Activated CD4-positive, alpha-beta memory T cell treated with anti-CD3 and anti-CD28 coated beads, Interleukin-2, amount 10 ng/mL, durations not matched to agents 7 days and 5 days (primary cell): ENCODE measurements around the gene THSD7B. TPM values are rescaled to one million over a fixed set of nuclear protein-coding genes. Genes with fewer than 3 reads are reported as not detected.
"Not testable (repeated sequence)": the region's sequence is repeated elsewhere in the genome, so short reads cannot be mapped to it uniquely, and the experiment has no call there.

Source experiments
- CTCF ChIA-PET: fragments of 350-600 bp; sonication (Branson Sonifier 250); formaldehyde crosslinking; loops from one replicate; lab custom pipeline; 2021; ENCODE audit warnings: antibody characterized with exemption, inconsistent platforms; lab: Charles Lee
- POLR2A ChIA-PET: fragments of 350-600 bp; sonication (Branson Sonifier 250); formaldehyde crosslinking; loops from one replicate; lab custom pipeline; 2021; ENCODE audit warnings: antibody characterized with exemption; lab: Charles Lee
- DNase-seq: peaks from one replicate; pipeline ENCODE4 v3.0.0-alpha.2; 2020
- H3K27ac Mint-ChIP-seq: one replicate; pipeline ENCODE4 v1.8.0; 2021; ENCODE audit warnings: mild to moderate bottlenecking, mixed read lengths
- H3K27me3 Mint-ChIP-seq: one replicate; pipeline ENCODE4 v1.8.0; 2021; ENCODE audit warnings: mixed read lengths
- H3K36me3 Mint-ChIP-seq: one replicate; pipeline ENCODE4 v1.8.0; 2021; ENCODE audit warnings: low read depth, mixed read lengths
- H3K4me1 Mint-ChIP-seq: one replicate; pipeline ENCODE4 v1.8.0; 2021; ENCODE audit warnings: mixed read lengths
- H3K4me3 Mint-ChIP-seq: one replicate; pipeline ENCODE4 v1.8.0; 2021; ENCODE audit warnings: mild to moderate bottlenecking, mixed read lengths
- H3K9me3 Mint-ChIP-seq: one replicate; pipeline ENCODE4 v1.8.0; 2021; ENCODE audit warnings: mixed read lengths
- total RNA-seq, 2 experiments: library from RNA; stranded (reverse); gene quantifications; one replicate each; pipeline ENCODE4 v1.2.3, GENCODE V29; 2021

THSD7B gene
- total RNA-seq, 2 experiments from 2014 or later: not detected

DNA sequence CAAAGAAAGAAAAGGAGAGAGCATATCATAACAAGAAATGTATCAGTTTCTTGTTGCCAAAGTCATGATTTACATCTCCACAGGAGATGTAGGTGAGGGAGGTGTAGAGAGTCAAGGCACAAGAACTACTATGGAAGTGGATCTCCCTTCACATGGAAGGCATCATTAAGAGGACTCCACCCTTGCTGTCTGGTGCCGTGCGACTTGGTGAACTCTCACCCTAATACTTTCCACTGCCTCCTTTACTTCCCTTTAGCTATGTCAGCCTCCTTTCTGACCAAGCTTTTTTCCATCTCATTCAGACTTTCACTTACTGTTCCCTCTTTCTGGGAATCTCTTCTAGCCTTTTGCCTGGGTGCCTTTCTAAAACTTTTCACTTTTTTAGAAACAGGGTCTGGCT, 490.0 kb downstream of the THSD7B start:
- DNase-seq: no peak
- no peak overlapping the region for H3K27ac Mint-ChIP-seq
- no peak overlapping the region for H3K4me3 Mint-ChIP-seq
- POLR2A ChIA-PET: no interaction called here
- H3K27me3 Mint-ChIP-seq: no peaks in the 10 kb centered on the region
- H3K9me3 Mint-ChIP-seq: peaks cover 2% of the 10 kb centered on the region
- CTCF ChIA-PET: no interaction called here
- H3K36me3 Mint-ChIP-seq: no peaks in the 10 kb centered on the region
- H3K4me1 Mint-ChIP-seq: no peaks in the 10 kb centered on the region

- ChIA-PET POLR2A (no interaction called here), CTCF (no interaction called here)
- Mint-ChIP-seq H3K4me3 (no peak overlapping the region), H3K36me3 (no peaks in the 10 kb centered on the region), H3K27me3 (no peaks in the 10 kb centered on the region), H3K4me1 (no peaks in the 10 kb centered on the region), H3K27ac (no peak overlapping the region), H3K9me3 (peaks cover 2% of the 10 kb centered on the region)
- DNase-seq: no peak
These were observed 490.6 kb downstream of the THSD7B start for GRCh38 chr2:137255990-137256389.

DNA sequence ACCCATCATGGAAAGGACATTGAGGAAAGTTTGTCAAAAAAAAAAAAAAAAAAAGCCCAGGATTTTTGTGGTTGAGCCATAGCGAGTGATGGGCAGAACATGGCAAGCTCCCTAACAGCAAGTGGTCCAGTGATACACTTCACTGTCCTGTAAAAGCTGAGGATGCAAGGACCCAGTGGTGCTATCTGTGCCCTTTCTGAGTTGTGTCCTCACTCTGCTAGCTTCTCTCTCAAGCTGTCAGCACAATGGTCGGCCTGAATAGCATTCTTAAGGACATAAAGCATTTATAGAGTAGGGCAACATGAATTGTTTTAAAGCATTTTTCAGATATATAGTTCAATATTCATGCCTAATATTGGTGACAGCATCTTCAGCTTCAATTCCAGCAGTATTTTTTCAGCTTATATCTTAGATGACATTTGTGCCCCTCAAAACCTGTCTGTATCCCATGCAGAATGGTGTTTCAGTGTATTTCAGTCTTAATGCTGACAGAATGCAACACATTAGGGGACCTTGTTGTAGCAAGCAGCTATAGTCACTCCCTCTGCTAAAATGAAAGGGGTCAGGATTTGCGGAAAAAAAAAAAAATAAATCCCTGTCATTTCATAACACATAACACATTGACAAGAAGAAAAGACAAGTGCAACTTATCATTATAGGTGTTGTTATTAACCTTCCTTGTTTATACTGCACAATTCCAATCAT, 496.7 kb downstream of the THSD7B start:
- peaks cover 2% of the 10 kb centered on the region for H3K9me3 Mint-ChIP-seq
- no peak for DNase-seq
- H3K27ac Mint-ChIP-seq: no peak overlapping the region
- H3K4me3 Mint-ChIP-seq: no peak overlapping the region
- no peaks in the 10 kb centered on the region for H3K4me1 Mint-ChIP-seq
- no peaks in the 10 kb centered on the region for H3K27me3 Mint-ChIP-seq
- H3K36me3 Mint-ChIP-seq: no peaks in the 10 kb centered on the region
- ChIA-PET CTCF (no interaction called here), POLR2A (no interaction called here)

DNA sequence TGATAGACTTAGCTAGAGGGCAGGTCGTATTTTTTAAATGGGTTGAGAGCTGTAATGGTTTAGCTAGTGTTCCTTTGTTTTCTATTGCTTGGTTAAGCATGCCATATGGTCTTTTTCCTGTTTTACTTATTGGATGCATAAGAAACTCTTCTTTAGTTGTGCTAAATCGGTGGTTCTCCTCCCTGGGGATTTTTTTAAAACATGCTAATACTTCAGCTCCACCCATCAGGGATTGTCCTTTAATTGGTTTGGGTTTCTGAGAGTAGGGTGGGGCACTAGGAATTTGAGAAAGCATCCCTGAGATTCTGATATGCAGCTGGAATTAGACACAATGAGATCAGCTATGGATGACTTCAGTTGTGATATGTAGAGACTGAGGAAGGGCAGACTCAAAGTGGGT, 497.2 kb downstream of the THSD7B start:
- Mint-ChIP-seq H3K36me3 (no peaks in the 10 kb centered on the region), H3K9me3 (peaks cover 2% of the 10 kb centered on the region), H3K4me3 (no peak overlapping the region), H3K27ac (no peak overlapping the region), H3K4me1 (no peaks in the 10 kb centered on the region), H3K27me3 (no peaks in the 10 kb centered on the region)
- no peak for DNase-seq
- ChIA-PET CTCF (no interaction called here), POLR2A (no interaction called here)

DNA sequence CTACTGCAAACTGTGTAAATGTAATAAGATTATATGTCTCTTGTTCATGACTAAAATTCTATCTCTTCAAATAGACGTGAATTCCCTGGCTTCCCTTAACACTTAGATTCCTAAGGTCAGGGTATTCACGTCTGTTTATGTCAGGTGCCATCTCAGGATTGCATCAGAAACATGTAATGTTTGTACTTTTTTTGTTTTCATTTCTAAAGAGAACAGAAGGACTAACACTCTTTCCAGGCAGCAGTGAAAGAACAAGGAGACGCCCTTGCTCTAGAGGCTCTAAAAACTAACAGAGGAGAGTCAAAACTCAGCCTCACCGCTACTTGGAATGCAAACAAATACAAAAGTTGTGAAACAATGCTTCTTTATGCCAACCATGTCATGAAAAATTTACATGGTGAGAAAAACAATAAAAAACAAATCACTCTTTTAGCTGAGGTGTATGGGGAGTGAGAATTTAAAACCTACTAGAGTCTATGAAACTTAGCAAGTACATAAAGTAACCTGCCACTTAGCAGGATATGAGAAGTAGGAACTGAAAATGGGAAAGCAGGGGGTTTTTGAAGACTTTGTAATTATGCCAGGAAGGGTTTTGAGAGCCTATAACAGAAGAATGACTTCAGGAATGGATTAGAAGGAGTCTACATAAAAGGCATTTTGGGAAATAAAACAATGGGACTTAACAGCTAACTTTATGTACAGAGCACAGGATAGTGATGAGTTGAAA, 522.7 kb downstream of the THSD7B start:
- CTCF ChIA-PET: no interaction called here
- H3K27me3 Mint-ChIP-seq: no peaks in the 10 kb centered on the region
- no peak overlapping the region for H3K4me3 Mint-ChIP-seq
- H3K9me3 Mint-ChIP-seq: peaks cover 5% of the 10 kb centered on the region
- H3K4me1 Mint-ChIP-seq: no peaks in the 10 kb centered on the region
- H3K36me3 Mint-ChIP-seq: no peaks in the 10 kb centered on the region
- POLR2A ChIA-PET: no interaction called here
- no peak overlapping the region for H3K27ac Mint-ChIP-seq
- DNase-seq: no peak

GRCh38 chr2:137291836-137292570, 526.7 kb downstream of the THSD7B start:
- CTCF ChIA-PET: no interaction called here
- no peak overlapping the region for H3K4me3 Mint-ChIP-seq

GRCh38 chr2:137298377-137298776, 533.0 kb downstream of the THSD7B start:
- Mint-ChIP-seq H3K9me3 (no peaks in the 10 kb centered on the region), H3K4me3 (no peak overlapping the region), H3K4me1 (no peaks in the 10 kb centered on the region), H3K27ac (no peak overlapping the region), H3K36me3 (no peaks in the 10 kb centered on the region), H3K27me3 (no peaks in the 10 kb centered on the region)
- DNase-seq: no peak
- ChIA-PET POLR2A (no interaction called here), CTCF (no interaction called here)

More at GRCh38 chr2:137291836-137292570, 526.7 kb downstream of the THSD7B start:
- Mint-ChIP-seq H3K4me1 (no peaks in the 10 kb centered on the region), H3K27ac (no peak overlapping the region), H3K9me3 (no peaks in the 10 kb centered on the region), H3K36me3 (no peaks in the 10 kb centered on the region), H3K27me3 (no peaks in the 10 kb centered on the region)
- no peak for DNase-seq
- POLR2A ChIA-PET: no interaction called here

DNA sequence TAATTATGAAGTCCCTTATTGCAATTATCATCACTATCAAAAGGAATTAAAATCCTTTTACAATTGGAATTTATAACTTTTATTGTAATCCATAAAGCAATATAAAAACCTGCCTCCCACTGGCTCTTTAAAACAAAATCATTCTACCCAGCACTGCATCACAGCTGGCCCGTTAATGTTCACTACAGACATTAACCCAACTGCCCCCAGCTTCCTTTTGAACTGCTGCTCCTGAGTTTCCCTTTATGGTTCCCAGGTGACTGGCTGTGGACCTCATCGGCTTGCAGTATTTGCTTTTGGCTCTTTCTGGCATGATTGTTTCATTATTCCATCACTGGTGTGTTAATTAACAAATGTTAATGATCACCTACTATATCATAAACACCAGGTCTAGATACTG, 535.6 kb downstream of the THSD7B start:
- Mint-ChIP-seq H3K9me3 (no peaks in the 10 kb centered on the region), H3K4me1 (no peaks in the 10 kb centered on the region), H3K27me3 (no peaks in the 10 kb centered on the region), H3K36me3 (no peaks in the 10 kb centered on the region), H3K27ac (no peak overlapping the region), H3K4me3 (no peak overlapping the region)
- DNase-seq: no peak
- ChIA-PET CTCF (no interaction called here), POLR2A (no interaction called here)

GRCh38 chr2:137302957-137303356, 537.6 kb downstream of the THSD7B start:
- H3K27me3 Mint-ChIP-seq: no peaks in the 10 kb centered on the region
- H3K4me1 Mint-ChIP-seq: no peaks in the 10 kb centered on the region
- POLR2A ChIA-PET: no interaction called here

DNA sequence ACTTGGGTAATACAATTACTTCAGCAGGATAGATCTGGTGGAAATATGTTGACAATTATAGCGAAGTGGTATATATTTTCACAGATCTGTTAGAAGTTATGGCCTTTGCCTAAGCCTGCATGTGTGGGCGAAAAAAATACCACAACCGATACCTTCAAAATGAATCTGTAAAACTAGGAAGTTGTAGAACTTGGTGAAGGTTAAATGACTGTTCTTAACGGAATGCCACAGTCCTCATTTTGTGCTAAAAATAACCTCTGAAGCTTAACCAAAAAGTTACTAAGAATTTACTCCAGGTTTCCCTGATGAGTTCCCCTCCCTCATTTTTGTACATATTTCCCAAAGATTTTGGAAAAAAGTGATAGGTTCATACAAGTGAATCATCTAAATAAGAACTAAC, 550.7 kb downstream of the THSD7B start:
- H3K4me3 Mint-ChIP-seq: no peak overlapping the region
- no peaks in the 10 kb centered on the region for H3K36me3 Mint-ChIP-seq
- H3K27ac Mint-ChIP-seq: no peak overlapping the region
- H3K27me3 Mint-ChIP-seq: no peaks in the 10 kb centered on the region
- POLR2A ChIA-PET: no interaction called here
- DNase-seq: no peak
- no peaks in the 10 kb centered on the region for H3K9me3 Mint-ChIP-seq
- H3K4me1 Mint-ChIP-seq: no peaks in the 10 kb centered on the region
- CTCF ChIA-PET: interaction anchor here (0.6 kb wide), 1 partner anchor 69 kb away, joined by 4 read pairs; no protein-coding TSS in a partner anchor

More at GRCh38 chr2:137302957-137303356, 537.6 kb downstream of the THSD7B start:
- no peak for DNase-seq
- CTCF ChIA-PET: no interaction called here
- Mint-ChIP-seq H3K9me3 (no peaks in the 10 kb centered on the region), H3K4me3 (no peak overlapping the region), H3K36me3 (no peaks in the 10 kb centered on the region), H3K27ac (no peak overlapping the region)

GRCh38 chr2:137321566-137321965, 556.2 kb downstream of the THSD7B start:
- Mint-ChIP-seq H3K27ac (no peak overlapping the region), H3K9me3 (no peaks in the 10 kb centered on the region), H3K4me3 (no peak overlapping the region), H3K27me3 (no peaks in the 10 kb centered on the region), H3K36me3 (no peaks in the 10 kb centered on the region), H3K4me1 (no peaks in the 10 kb centered on the region)
- no peak for DNase-seq
- ChIA-PET POLR2A (no interaction called here), CTCF (no interaction called here)

DNA sequence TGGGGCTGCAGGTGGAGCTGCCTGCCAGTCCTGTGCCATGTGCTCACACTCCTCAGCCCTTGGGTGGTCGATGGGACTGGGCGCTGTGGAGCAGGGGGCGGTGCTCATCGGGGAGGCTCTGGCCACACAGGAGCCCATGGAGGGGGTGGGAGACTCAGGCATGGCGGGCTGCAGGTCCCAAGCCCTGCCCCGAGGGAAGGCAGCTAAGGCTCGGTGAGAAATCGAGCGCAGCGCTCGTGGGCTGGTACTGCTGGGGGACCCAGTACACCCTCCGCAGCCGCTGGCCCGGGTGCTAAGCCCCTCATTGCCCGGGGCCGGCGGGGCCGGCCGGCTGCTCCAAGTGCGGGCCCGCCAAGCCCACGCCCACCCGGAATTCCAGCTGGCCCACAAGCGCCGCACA, 566.2 kb downstream of the THSD7B start:
- DNase-seq, H3K4me3 Mint-ChIP-seq, H3K36me3 Mint-ChIP-seq, H3K27me3 Mint-ChIP-seq, H3K4me1 Mint-ChIP-seq, POLR2A ChIA-PET, CTCF ChIA-PET, H3K27ac Mint-ChIP-seq: not testable (repeated sequence)
- H3K9me3 Mint-ChIP-seq: peaks cover 14% of the 10 kb centered on the region

DNA sequence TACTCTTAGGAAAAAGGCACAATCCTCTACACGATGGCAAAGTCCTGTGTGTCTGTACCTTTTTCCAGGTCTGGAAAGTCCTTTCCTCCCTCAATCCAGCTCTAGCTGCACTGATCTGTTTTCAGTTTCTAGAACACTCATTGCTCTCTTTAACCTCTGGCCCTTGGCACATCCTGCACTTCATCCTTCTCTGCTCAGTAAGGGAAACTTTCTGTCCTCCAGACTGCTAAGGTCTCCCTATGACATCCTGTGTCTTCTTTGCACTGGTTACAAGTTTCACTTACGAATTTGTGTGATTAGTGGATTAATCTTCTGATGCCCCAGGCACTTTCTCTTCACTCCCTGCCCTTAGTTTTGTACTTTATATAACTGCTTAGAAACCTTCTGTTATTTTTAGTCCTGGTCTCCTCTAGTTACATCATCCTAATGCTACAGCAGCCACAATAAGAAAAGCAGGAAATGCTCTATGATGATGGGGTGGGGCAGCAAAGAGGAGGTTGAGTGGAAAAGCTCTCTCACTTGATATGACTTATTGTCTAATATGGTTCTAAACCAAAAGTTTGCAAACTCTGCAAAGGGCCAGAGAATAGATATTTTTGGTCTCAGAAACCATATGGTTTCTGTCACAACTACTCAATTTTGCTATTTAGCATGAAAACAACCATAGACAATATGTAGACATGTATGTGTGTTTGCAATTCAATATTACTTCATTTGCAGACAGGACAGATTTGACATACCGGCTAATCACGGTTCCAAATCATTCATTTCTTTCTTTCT, 568.2 kb downstream of the THSD7B start:
- no peaks in the 10 kb centered on the region for H3K27me3 Mint-ChIP-seq
- H3K27ac Mint-ChIP-seq: no peak overlapping the region
- POLR2A ChIA-PET: no interaction called here
- no peak for DNase-seq
- H3K9me3 Mint-ChIP-seq: peaks cover 14% of the 10 kb centered on the region
- H3K4me3 Mint-ChIP-seq: no peak overlapping the region
- CTCF ChIA-PET: no interaction called here
- no peaks in the 10 kb centered on the region for H3K4me1 Mint-ChIP-seq
- no peaks in the 10 kb centered on the region for H3K36me3 Mint-ChIP-seq
